NK-92 (cell line): ENCODE data around the gene PUSL1.

Source experiments
- DNase-seq: peaks from one replicate; lab custom pipeline; 2025; ENCODE audit not compliant: unreplicated experiment; lab: John Stamatoyannopoulos, UW

Gene PUSL1

GRCh38 chr1:1279028-1279427 is 29.4 kb upstream of the PUSL1 start:
- no peak for DNase-seq

- no peak for DNase-seq
Observed at GRCh38 chr1:1280782-1281481, 27.5 kb upstream of the PUSL1 start.

- DNase-seq: no peak
Observed at GRCh38 chr1:1281533-1282321, 26.7 kb upstream of the PUSL1 start.

GRCh38 chr1:1282998-1283397 is 25.4 kb upstream of the PUSL1 start:
- no peak for DNase-seq

- no peak for DNase-seq
Observed at GRCh38 chr1:1283821-1284220, 24.6 kb upstream of the PUSL1 start.

GRCh38 chr1:1284221-1285101 is 23.9 kb upstream of the PUSL1 start:
- no peak for DNase-seq

- DNase-seq: no peak
Observed at GRCh38 chr1:1285102-1285571, 23.3 kb upstream of the PUSL1 start.

GRCh38 chr1:1285611-1286311 is 22.6 kb upstream of the PUSL1 start:
- no peak for DNase-seq

- no peak for DNase-seq
Observed at GRCh38 chr1:1286313-1287261, 21.8 kb upstream of the PUSL1 start.

GRCh38 chr1:1287288-1288110 is 20.9 kb upstream of the PUSL1 start:
- no peak for DNase-seq

GRCh38 chr1:1290238-1290731 is 18.1 kb upstream of the PUSL1 start:
- no peak for DNase-seq

GRCh38 chr1:1291023-1291528 is 17.3 kb upstream of the PUSL1 start:
- DNase-seq: no peak

GRCh38 chr1:1291548-1292441 is 16.6 kb upstream of the PUSL1 start:
- no peak for DNase-seq

GRCh38 chr1:1292442-1292779 is 16.0 kb upstream of the PUSL1 start:
- DNase-seq: no peak

- no peak for DNase-seq
Observed at GRCh38 chr1:1292851-1293250, 15.5 kb upstream of the PUSL1 start.

GRCh38 chr1:1293263-1294249 is 14.8 kb upstream of the PUSL1 start:
- DNase-seq: no peak
